Inferior parietal cortex (tissue), 1 donor: ENCODE measurements around the gene PRDM9.
"Not testable (repeated sequence)": the region's sequence is repeated elsewhere in the genome, so short reads cannot be mapped to it uniquely, and the experiment has no call there.

Experiments
- DNase-seq: peaks from one replicate; pipeline ENCODE4 v3.0.0-alpha.2; 2016; ENCODE audit errors: extremely low spot score

Gene PRDM9

DNA sequence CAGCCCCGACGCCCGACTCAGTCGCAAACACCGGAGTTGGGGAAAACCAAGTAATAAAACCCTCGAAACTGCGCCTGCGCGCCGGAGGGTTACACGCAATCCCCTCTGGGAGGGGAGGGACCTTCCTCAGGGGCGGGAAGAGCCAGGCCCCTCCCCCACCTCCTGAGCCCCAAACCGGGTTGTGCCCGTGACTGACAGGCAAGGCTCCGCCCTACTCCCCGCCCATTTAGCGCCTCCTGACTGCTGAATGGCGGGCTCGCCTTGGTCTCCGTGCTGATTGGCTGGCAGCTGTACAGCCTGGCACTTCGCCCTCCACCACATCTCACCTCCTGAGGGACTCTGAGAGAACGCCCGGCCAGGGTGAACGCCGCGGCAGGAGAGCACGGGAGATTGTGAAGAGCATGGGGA, at the start of gene PRDM9:
Gene PRDM9, plus strand, starts transcription at position 332 of the 408 bp plus-strand sequence. CDS start 1,425 bp downstream, outside the sequence.
- peak; percentile 2 for DNase-seq

DNA sequence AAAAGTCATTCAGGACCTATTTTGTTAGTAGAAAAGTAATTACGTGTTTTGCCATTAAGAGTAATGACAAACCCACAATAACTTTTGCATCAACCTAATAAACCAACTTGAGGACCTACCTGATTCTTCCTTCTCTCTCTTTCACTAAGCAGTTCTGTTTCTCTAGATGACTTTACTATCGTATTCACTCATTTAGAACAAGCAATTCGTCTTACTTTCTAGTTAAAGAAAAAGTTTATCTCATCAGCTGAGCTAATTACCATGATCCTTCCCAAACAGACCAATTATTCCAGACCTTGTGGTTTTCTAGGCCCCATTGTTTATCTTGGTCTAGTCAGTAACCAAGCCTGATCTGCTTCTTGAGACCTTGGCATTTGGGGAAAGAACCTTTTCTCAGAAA, 49.6 kb upstream of the PRDM9 start:
- DNase-seq, result no peak

DNA sequence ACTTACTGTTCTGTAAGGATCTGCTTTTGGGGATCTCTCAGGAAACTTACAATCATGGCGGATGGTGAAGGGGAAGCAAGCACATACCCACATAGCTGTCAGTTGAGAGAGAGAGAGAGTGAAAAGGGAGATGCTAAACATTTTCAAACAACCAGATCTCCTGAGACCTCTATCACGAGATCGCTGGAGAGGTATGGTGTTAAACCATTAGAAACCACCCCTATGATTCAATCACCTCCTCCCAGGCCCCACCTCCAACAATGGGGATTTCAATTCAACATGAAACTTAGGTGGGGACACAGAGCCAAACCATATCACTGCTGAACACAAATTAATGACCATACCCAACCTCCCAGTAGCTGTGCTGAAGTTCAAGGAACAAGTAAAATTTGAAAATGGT, 48.2 kb upstream of the PRDM9 start:
- DNase-seq, result no peak

DNA sequence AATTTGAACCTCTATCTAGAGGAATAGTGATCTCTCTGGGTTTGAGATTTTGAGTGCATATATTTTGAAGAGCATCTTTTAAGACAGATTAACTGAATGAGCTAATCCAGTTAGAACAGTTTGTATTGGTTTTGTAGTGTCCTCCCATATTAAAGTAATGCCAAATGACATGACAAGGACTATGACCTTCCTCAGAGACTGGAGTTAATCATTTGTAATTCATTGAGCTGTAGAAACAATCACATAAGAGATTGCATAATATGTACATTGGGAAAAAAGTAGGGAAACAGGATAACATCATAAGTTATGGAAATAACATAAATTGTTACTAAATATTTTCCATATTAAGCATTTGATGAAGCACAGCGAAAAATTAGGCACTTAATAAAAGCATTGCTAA, 45.8 kb upstream of the PRDM9 start:
- DNase-seq, result no peak

DNA sequence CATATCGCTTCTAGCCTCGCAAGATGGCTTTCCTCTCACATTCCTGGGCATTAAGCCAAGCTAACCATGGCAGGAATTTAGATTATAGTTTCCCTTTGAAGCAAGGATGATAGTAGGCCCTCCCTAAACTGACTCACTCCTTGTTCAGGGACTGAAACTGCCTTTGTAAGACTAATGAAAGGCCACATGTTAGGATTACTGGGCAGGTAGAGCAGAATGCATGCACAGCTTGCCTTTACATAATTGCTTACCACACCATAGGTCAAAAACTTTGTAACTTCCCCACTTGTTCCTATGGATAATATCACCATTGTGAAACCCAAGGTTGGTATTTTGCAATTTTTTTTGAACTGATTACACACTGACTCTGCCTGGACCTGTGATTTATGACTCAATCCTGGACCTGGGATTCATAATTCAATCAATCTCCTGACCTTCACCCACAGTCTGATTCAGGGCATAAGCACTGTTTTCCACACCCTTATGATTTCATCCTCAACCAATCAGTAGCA, 41.0 kb upstream of the PRDM9 start:
- DNase-seq, result no peak

GRCh38 chr5:23468658-23469057, 38.8 kb upstream of the PRDM9 start:
- no peak for DNase-seq

DNA sequence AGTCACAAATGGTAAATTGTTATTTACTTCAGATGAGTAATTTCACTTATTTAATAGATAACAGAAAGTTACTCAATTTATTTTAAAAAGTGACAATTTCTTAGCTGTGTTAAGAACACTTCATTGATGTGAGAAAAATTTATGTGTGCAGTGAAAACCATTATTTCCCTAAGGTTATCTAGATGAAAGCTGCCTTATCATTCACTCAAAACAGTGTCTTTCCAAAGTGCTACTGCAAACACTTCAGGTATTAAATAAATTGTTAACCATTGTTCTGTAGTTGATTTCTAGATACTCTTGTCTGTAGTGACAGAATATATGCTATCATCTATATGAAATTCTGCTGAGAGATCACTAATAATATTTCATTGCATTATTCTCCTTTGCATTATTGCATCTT, 33.5 kb upstream of the PRDM9 start:
- no peak for DNase-seq

- no peak for DNase-seq
Measured at GRCh38 chr5:23474315-23474714, 33.1 kb upstream of the PRDM9 start.

DNA sequence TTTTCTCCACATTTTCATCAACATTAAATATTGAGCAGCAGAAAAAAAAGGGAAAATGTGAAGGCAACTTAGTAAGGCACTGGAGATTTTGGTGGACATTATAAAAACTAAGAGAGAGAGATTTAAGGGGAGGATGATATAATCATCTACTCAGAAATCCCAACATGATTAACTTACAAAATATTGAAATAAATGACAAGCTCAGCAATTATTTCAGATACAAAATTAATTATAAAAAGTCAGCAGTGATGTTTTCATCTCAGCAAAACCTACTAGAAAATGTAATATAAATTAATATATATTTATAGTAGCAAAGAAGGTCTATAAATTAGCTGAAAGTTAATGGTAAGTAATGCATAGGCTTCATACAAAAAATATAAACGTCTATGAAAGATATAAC, 30.8 kb upstream of the PRDM9 start:
- no peak for DNase-seq

- no peak for DNase-seq
Measured at GRCh38 chr5:23482642-23483041, 24.8 kb upstream of the PRDM9 start.

DNA sequence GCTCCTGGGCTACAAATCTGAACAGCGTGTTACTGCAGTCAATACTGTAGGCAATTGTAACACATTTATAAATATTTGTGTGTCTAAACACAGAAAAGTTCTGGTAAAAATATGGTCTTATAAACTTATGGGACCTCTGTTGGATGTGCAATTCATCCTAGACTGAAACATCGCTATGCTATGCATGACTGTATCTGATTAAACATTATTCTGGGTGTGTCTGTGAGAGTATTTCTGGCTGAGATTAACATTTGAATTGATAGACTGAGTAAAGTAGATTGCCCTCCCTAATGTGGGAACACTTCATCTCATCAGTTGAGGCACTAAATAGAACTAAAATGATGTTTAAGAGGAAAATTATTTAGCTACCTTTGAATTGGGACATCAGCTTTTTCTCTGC, 24.3 kb upstream of the PRDM9 start:
- no peak for DNase-seq

GRCh38 chr5:23484096-23484495, 23.3 kb upstream of the PRDM9 start:
- DNase-seq, result no peak

- not testable (repeated sequence) for DNase-seq
Measured at GRCh38 chr5:23486227-23486626, 21.2 kb upstream of the PRDM9 start.

- no peak for DNase-seq
Measured at GRCh38 chr5:23490993-23491392, 16.4 kb upstream of the PRDM9 start.

DNA sequence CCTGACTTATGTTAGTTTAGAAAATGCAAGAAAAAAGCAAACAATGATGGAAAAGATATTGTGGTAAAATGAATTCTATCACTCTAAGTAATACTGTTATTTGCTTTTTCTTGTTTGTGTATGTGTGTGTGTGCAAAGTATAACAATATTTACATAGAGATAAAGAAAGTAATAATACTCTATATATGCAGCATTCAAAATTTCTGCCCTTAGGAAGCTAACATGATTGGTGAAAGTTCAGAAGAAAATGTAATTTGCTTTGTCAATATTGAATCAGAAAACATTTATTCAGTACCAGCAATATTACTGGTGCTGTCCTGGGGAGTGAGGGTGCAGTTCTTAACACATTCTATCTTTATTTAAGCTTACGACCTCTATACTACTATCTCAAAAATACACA, 12.9 kb upstream of the PRDM9 start:
- DNase-seq, result no peak

DNA sequence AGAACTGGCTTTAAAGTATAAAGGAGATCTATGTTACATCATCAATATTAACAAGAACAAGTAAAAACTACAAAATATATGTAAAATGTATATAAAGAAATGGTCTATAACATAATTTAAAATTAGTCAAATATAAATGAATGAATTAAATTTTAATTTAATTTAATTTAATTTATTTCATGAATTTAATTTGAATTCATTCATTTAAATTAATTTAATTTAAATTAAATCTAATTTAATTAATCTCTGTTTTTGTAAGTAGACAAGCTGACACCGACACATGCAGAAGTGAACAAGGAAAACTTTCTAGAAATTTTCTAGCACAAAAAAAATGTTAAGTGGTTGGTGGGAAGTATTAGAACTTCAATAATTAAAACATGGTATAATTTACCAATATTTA, 10.8 kb upstream of the PRDM9 start:
- DNase-seq, result no peak

- peak; percentile 12 for DNase-seq
Measured at GRCh38 chr5:23506329-23507236, 826 bp upstream of the PRDM9 start.

GRCh38 chr5:23510434-23510833, 3.0 kb downstream of the PRDM9 start:
- DNase-seq, result not testable (repeated sequence)

- no peak for DNase-seq
Measured at GRCh38 chr5:23522553-23522952, 15.1 kb downstream of the PRDM9 start.

DNA sequence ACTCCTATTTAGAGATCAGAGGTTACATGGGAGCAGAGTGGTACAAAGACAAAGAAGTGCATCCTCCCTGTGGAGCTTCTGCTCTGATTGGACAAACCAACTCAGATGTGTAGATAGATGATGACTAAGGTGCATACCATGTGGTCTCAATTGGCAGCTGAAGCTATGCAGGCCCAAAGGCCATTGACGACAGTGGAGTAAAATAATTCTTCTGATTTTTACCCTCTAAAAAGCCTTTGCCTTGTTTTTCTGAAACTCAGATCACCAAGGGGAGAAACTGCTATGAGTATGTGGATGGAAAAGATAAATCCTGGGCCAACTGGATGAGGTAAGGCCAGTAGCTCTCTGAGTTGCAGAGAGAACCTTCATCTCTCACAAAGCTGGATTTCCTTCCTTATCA, 15.6 kb downstream of the PRDM9 start:
- no peak for DNase-seq

DNA sequence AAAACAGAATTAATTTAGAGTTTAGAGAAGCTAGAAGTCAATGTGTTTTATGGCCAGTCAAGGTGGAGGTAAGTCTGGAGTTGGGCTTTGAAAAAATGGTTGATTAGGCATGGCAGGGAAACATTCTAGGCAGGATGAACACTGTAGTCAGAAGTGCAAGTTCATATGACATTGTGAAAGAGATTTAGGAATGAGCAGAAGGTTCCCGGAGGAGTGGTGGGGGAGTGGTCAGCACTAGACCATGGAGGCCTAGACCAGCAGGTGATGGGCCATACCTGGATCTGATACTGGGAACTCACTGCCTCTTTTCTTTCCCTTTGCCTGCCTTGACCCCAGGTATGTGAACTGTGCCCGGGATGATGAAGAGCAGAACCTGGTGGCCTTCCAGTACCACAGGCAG, 16.6 kb downstream of the PRDM9 start:
- DNase-seq, result no peak

- DNase-seq, result no peak
Measured at GRCh38 chr5:23525751-23526150, 18.3 kb downstream of the PRDM9 start.

GRCh38 chr5:23526616-23527015, 19.2 kb downstream of the PRDM9 start:
- not testable (repeated sequence) for DNase-seq
